A673 (cell line): ENCODE measurements around the gene ZIC1. TPM values are rescaled to one million over a fixed set of nuclear protein-coding genes. Genes with fewer than 3 reads are reported as not detected.

ENCODE experiments used
- BruUV-seq: library from RNA; stranded (reverse); fragments of 400-500 nt; replicated peaks from 2 replicates; lab custom pipeline; 2021; lab: Mats Ljungman, UMichigan
- CTCF ChIA-PET: fragments of 300-600 bp; sonication (Branson Sonifier 250); formaldehyde crosslinking; loops from one replicate; lab custom pipeline; 2022; ENCODE audit warnings: antibody characterized with exemption; lab: Charles Lee
- POLR2A ChIA-PET: fragments of 300-600 bp; sonication (Branson Sonifier 250); formaldehyde crosslinking; loops from one replicate; lab custom pipeline; 2022; ENCODE audit warnings: antibody characterized with exemption; ENCODE audit not compliant: low non-redundant PET; lab: Charles Lee
- DNase-seq: peaks from one replicate; pipeline ENCODE4 v3.0.0-alpha.2; 2015; ENCODE audit warnings: low spot score
- H3K27ac ChIP-seq: fragments of 200-600 bp; sonication (generic); 2 replicates; pipeline ENCODE4 v1.5.1; 2016; ENCODE audit warnings: mixed run types, low read depth, mild to moderate bottlenecking, mixed read lengths, antibody characterized with exemption, low read length; ENCODE audit not compliant: poor library complexity, severe bottlenecking
- H3K27me3 ChIP-seq: fragments of 200-600 bp; sonication (generic); replicated peaks from 2 replicates; pipeline ENCODE4 v1.6.1; 2017; ENCODE audit warnings: mixed run types, low read depth, mild to moderate bottlenecking, mixed read lengths, antibody characterized with exemption, low read length; ENCODE audit not compliant: insufficient read depth, poor library complexity
- H3K36me3 ChIP-seq: fragments of 200-600 bp; sonication (generic); 2 replicates; pipeline ENCODE4 v1.6.1; 2016; ENCODE audit warnings: mixed run types, mild to moderate bottlenecking, mixed read lengths, antibody characterized with exemption, low read length; ENCODE audit not compliant: insufficient read depth, poor library complexity, severe bottlenecking
- H3K4me1 ChIP-seq: fragments of 200-600 bp; sonication (generic); 2 replicates; pipeline ENCODE4 v1.6.1; 2017; ENCODE audit warnings: mixed run types, mild to moderate bottlenecking, mixed read lengths, antibody characterized with exemption, low read length; ENCODE audit not compliant: insufficient read depth, poor library complexity, severe bottlenecking
- H3K4me3 ChIP-seq: fragments of 200-600 bp; sonication (generic); 2 replicates; pipeline ENCODE4 v1.5.1; 2016; ENCODE audit warnings: low read depth, mixed run types, mild to moderate bottlenecking, mixed read lengths, low read length; ENCODE audit not compliant: poor library complexity, severe bottlenecking
- H3K9me3 ChIP-seq: fragments of 200-600 bp; sonication (generic); 2 replicates; pipeline ENCODE4 v1.6.1; 2016; ENCODE audit warnings: mixed run types, low read depth, mild to moderate bottlenecking, mixed read lengths, antibody characterized with exemption, low read length; ENCODE audit not compliant: poor library complexity, severe bottlenecking
- EZH2 ChIP-seq: fragments of 200-600 bp; sonication (generic); IDR thresholded peaks from 2 replicates; pipeline ENCODE4 v1.6.1; 2017; ENCODE audit warnings: borderline replicate concordance, low read depth, mild to moderate bottlenecking, mixed read lengths, antibody characterized with exemption, low read length; ENCODE audit not compliant: poor library complexity, severe bottlenecking
- intact Hi-C: fragments of 100-400 bp; cut with micrococcal nuclease; formaldehyde crosslinking; loops from one replicate; pipeline ENCODE4 v1.10.0; 2022; ENCODE audit not compliant: unreplicated experiment
- total RNA-seq: library from RNA; stranded (reverse); gene quantifications from 2 replicates; pipeline ENCODE4 v1.2.3, GENCODE V29; 2021
- TF ChIP-seq, protein P1 (sequence below): fragments of 300-800, 200-600 bp; sonication (generic); conservative IDR thresholded peaks from 2 replicates; pipeline ENCODE4 v1.5.1; 2017; ENCODE audit warnings: low read depth, mild to moderate bottlenecking, antibody characterized with exemption, low read length, moderate library complexity, mixed read lengths

ZIC1 gene
- total RNA-seq, 1 experiment from 2014 or later, result 1.4 TPM

GRCh38 chr3:147361454-147362420, 47.4 kb upstream of the ZIC1 start:
- Histone ChIP-seq H3K4me1 (peaks cover 9% of the 10 kb centered on the region), H3K27ac (no peak overlapping the region), H3K36me3 (no peaks in the 10 kb centered on the region), H3K27me3 (peaks cover 95% of the 10 kb centered on the region), H3K4me3 (no peak overlapping the region), H3K9me3 (no peaks in the 10 kb centered on the region)
- TF ChIP-seq, protein P1, sequence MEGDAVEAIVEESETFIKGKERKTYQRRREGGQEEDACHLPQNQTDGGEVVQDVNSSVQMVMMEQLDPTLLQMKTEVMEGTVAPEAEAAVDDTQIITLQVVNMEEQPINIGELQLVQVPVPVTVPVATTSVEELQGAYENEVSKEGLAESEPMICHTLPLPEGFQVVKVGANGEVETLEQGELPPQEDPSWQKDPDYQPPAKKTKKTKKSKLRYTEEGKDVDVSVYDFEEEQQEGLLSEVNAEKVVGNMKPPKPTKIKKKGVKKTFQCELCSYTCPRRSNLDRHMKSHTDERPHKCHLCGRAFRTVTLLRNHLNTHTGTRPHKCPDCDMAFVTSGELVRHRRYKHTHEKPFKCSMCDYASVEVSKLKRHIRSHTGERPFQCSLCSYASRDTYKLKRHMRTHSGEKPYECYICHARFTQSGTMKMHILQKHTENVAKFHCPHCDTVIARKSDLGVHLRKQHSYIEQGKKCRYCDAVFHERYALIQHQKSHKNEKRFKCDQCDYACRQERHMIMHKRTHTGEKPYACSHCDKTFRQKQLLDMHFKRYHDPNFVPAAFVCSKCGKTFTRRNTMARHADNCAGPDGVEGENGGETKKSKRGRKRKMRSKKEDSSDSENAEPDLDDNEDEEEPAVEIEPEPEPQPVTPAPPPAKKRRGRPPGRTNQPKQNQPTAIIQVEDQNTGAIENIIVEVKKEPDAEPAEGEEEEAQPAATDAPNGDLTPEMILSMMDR, result peak; percentile 91
- TF ChIP-seq EZH2, result no peak
- CTCF ChIA-PET, result interaction anchor here (0.6 to 0.7 kb wide), 2 partner anchors 17 to 616 kb away, joined by 3 to 6 read pairs; no protein-coding TSS in a partner anchor
- BruUV-seq, result no TSS peak
- POLR2A ChIA-PET, result no interaction called here
- intact Hi-C loops, result loop anchor here (10.0 kb wide), 2 partner anchors 547 to 617 kb away; no protein-coding TSS in a partner anchor
- DNase-seq, result peak; percentile 81

DNA sequence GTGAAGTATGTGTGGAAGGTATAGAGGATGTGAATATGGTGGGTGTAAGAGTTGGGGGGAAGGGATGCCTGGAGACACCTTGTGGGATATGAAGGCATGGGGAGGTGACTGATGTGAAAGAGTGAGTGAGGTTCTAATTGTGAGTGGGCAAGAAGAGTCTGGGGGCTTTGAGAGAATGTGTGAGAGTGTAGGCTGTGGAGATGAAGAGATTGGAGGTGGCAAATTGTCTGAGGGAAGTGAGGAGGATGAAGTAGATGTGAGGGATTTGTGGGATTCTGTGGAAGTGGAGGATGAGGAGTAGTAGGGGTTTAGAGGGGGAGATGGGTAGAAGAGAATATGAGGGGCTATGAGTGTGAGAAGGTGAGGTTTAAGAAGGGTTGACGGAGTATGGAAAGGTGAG, 44.4 kb upstream of the ZIC1 start:
- ChIA-PET POLR2A (no interaction called here), CTCF (no interaction called here)
- no TSS peak for BruUV-seq
- Histone ChIP-seq H3K36me3 (no peaks in the 10 kb centered on the region), H3K4me1 (peaks cover 9% of the 10 kb centered on the region), H3K9me3 (no peaks in the 10 kb centered on the region), H3K27me3 (peaks cover 95% of the 10 kb centered on the region), H3K4me3 (no peak overlapping the region), H3K27ac (no peak overlapping the region)
- intact Hi-C loops, result loop anchor here (10.0 kb wide), 2 partner anchors 550 to 620 kb away; no protein-coding TSS in a partner anchor
- TF ChIP-seq, protein P1, result no peak
- TF ChIP-seq EZH2, result no peak
- no peak for DNase-seq

GRCh38 chr3:147365196-147366115, 43.7 kb upstream of the ZIC1 start:
- DNase-seq, result no peak
- no peak for TF ChIP-seq EZH2
- TF ChIP-seq, protein P1, result no peak
- no peak overlapping the region for H3K4me3 ChIP-seq
- no peaks in the 10 kb centered on the region for H3K9me3 ChIP-seq
- H3K27ac ChIP-seq, result no peak overlapping the region
- CTCF ChIA-PET, result no interaction called here
- H3K27me3 ChIP-seq, result peaks cover 95% of the 10 kb centered on the region
- POLR2A ChIA-PET, result no interaction called here
- BruUV-seq, result no TSS peak
- H3K4me1 ChIP-seq, result peaks cover 9% of the 10 kb centered on the region
- no peaks in the 10 kb centered on the region for H3K36me3 ChIP-seq
- intact Hi-C loops, result loop anchor here (10.0 kb wide), 2 partner anchors 551 to 621 kb away; no protein-coding TSS in a partner anchor
